ENCODE results near the gene BEND6.

The BEND6 gene

GRCh38 chr6:57021086-57021720 is 66.3 kb downstream of the BEND6 start:
- H3K9me2 ChIP-seq (replicated peaks; ENCODE audit: low read depth, low read length) = no peaks in the 10 kb centered on the region
- H3K27me3 ChIP-seq (ENCODE audit: insufficient read depth, low read length, poor library complexity, severe bottlenecking) = no peaks in the 10 kb centered on the region
- H3K36me3 ChIP-seq (ENCODE audit: insufficient read depth, low read length) = no peaks in the 10 kb centered on the region
- TF ChIP-seq CTCF (conservative IDR thresholded peaks at IDR 0.05; ENCODE audit: low read length) (peak; percentile 60), EZH2phosphoT487 (IDR thresholded peaks at IDR 0.05; ENCODE audit: borderline replicate concordance) (no peak)
- peak overlapping the region; percentile 33 for H2AFZ ChIP-seq (ENCODE audit: low read length)
- no peak overlapping the region for H3K4me2 ChIP-seq (ENCODE audit: low read depth, low read length, poor library complexity, severe bottlenecking)
- H4K20me1 ChIP-seq (ENCODE audit: insufficient read depth, low read length, poor library complexity, severe bottlenecking) = no peaks in the 10 kb centered on the region
- no peak overlapping the region for H3K4me3 ChIP-seq (ENCODE audit: low read length, poor library complexity, severe bottlenecking)
- no peaks in the 10 kb centered on the region for H3K4me1 ChIP-seq (ENCODE audit: insufficient read depth, low read length, poor library complexity, severe bottlenecking)
- H3F3A ChIP-seq (ENCODE audit: low read depth) = no peaks in the 10 kb centered on the region
- no peak overlapping the region for H3K9ac ChIP-seq (ENCODE audit: low read depth, low read length, poor library complexity, severe bottlenecking)
- H3K79me2 ChIP-seq (ENCODE audit: insufficient read depth, low read length) = no peaks in the 10 kb centered on the region
- peaks cover 19% of the 10 kb centered on the region for H3K9me3 ChIP-seq (ENCODE audit: insufficient read depth, low read depth, low read length)

- Histone ChIP-seq H2AFZ (ENCODE audit: low read length) (no peak overlapping the region), H4K20me1 (ENCODE audit: insufficient read depth, low read length, poor library complexity, severe bottlenecking) (no peaks in the 10 kb centered on the region), H3K79me2 (ENCODE audit: insufficient read depth, low read length) (no peaks in the 10 kb centered on the region)
Measured at GRCh38 chr6:57024321-57024720, 69.4 kb downstream of the BEND6 start.

GRCh38 chr6:57024775-57025174 is 69.9 kb downstream of the BEND6 start:
- Histone ChIP-seq H3K9ac (ENCODE audit: low read depth, low read length, poor library complexity, severe bottlenecking) (no peak overlapping the region), H3K79me2 (ENCODE audit: insufficient read depth, low read length) (no peaks in the 10 kb centered on the region), H3K4me2 (ENCODE audit: low read depth, low read length, poor library complexity, severe bottlenecking) (no peak overlapping the region), H3K4me1 (ENCODE audit: insufficient read depth, low read length, poor library complexity, severe bottlenecking) (no peaks in the 10 kb centered on the region), H3K4me3 (ENCODE audit: low read length, poor library complexity, severe bottlenecking) (no peak overlapping the region), H3K27me3 (ENCODE audit: insufficient read depth, low read length, poor library complexity, severe bottlenecking) (no peaks in the 10 kb centered on the region), H3K9me2 (replicated peaks; ENCODE audit: low read depth, low read length) (no peaks in the 10 kb centered on the region), H3K36me3 (ENCODE audit: insufficient read depth, low read length) (no peaks in the 10 kb centered on the region), H3K9me3 (ENCODE audit: insufficient read depth, low read depth, low read length) (peaks cover 19% of the 10 kb centered on the region), H2AFZ (ENCODE audit: low read length) (no peak overlapping the region), H4K20me1 (ENCODE audit: insufficient read depth, low read length, poor library complexity, severe bottlenecking) (no peaks in the 10 kb centered on the region), H3F3A (ENCODE audit: low read depth) (no peaks in the 10 kb centered on the region)
- TF ChIP-seq EZH2phosphoT487 (IDR thresholded peaks at IDR 0.05; ENCODE audit: borderline replicate concordance) (no peak), CTCF (conservative IDR thresholded peaks at IDR 0.05; ENCODE audit: low read length) (no peak)

More at GRCh38 chr6:57024321-57024720, 69.4 kb downstream of the BEND6 start:
- Histone ChIP-seq H3K4me1 (ENCODE audit: insufficient read depth, low read length, poor library complexity, severe bottlenecking) (no peaks in the 10 kb centered on the region), H3K36me3 (ENCODE audit: insufficient read depth, low read length) (no peaks in the 10 kb centered on the region), H3K9ac (ENCODE audit: low read depth, low read length, poor library complexity, severe bottlenecking) (no peak overlapping the region), H3K4me2 (ENCODE audit: low read depth, low read length, poor library complexity, severe bottlenecking) (no peak overlapping the region), H3K9me3 (ENCODE audit: insufficient read depth, low read depth, low read length) (peaks cover 19% of the 10 kb centered on the region), H3K4me3 (ENCODE audit: low read length, poor library complexity, severe bottlenecking) (no peak overlapping the region), H3K27me3 (ENCODE audit: insufficient read depth, low read length, poor library complexity, severe bottlenecking) (no peaks in the 10 kb centered on the region), H3K9me2 (replicated peaks; ENCODE audit: low read depth, low read length) (no peaks in the 10 kb centered on the region), H3F3A (ENCODE audit: low read depth) (no peaks in the 10 kb centered on the region)
- TF ChIP-seq EZH2phosphoT487 (IDR thresholded peaks at IDR 0.05; ENCODE audit: borderline replicate concordance) = no peak
- TF ChIP-seq CTCF (conservative IDR thresholded peaks at IDR 0.05; ENCODE audit: low read length) = no peak
